Measurements from ENCODE around the gene KLHL17.

DNA sequence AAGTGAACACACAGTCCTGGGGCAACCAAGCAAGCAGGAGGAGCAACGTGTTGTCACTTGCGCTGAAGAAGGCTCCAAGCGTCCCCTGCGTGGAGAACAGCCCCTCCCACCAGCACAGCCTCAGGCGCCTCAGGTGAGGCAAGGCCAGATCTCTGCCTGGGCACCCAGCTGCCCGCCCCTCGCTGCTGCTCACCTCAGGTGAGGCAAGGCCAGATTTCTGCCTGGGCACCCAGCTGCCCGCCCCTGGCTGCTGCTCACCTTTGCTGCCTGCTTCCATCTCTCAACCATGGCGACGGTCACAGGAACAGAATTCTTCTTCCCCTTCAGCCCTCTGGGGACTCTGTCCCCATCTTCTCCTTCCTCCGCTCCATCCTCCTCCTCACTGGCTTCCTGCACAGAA is 3.7 kb upstream of the KLHL17 start:
- TF ChIP-seq EZH2 (IDR thresholded peaks at IDR 0.05; ENCODE audit: insufficient read depth, poor library complexity, severe bottlenecking) = no peak
- TF ChIP-seq EZH2phosphoT487 (IDR thresholded peaks at IDR 0.05; ENCODE audit: insufficient read depth, low read depth) = no peak

Data from GM23248 (cell line).